Gastroesophageal sphincter (tissue), 4 donors: ENCODE results near the gene ZCCHC17. TPM values are rescaled to one million over a fixed set of nuclear protein-coding genes. Genes with fewer than 3 reads are reported as not detected.

Experiments
- ATAC-seq: fragments of 150-250 bp; one replicate; pipeline ENCODE4 v1.9.1; 2016; ENCODE audit warnings: mild to moderate bottlenecking, moderate library complexity
- H3K27ac ChIP-seq, 4 donors: fragments of 200-600 bp; sonication (generic) in 3 of 4; 1 replicate in 3 of 4; 2 replicates in 1 of 4; pipeline ENCODE4 v1.5.1; 2016 to 2019
- H3K27me3 ChIP-seq: fragments of 200-600 bp; sonication (generic); one replicate; pipeline ENCODE4 v1.5.1; 2019
- H3K36me3 ChIP-seq, 2 donors: fragments of 200-600 bp; sonication (generic); one replicate each; pipeline ENCODE4 v1.5.1; 2019; ENCODE audit warnings: control low read depth in 1 of 2
- H3K4me1 ChIP-seq, 3 donors: fragments of 200-600 bp; sonication (generic); 1 replicate in 2 of 3; 2 replicates in 1 of 3; pipeline ENCODE4 v1.5.1; 2016 to 2019; ENCODE audit warnings: control low read depth in 2 of 3
- H3K4me3 ChIP-seq, 2 donors: fragments of 200-600 bp; sonication (generic); one replicate each; pipeline ENCODE4 v1.5.1; 2019; ENCODE audit warnings: mild to moderate bottlenecking in 1 of 2, moderate library complexity in 1 of 2
- H3K9me3 ChIP-seq, 3 donors: fragments of 200-600 bp; sonication (generic); one replicate each; pipeline ENCODE4 v1.5.1; 2017 to 2019; ENCODE audit warnings: control low read depth in 2 of 3
- CTCF ChIP-seq, 4 experiments: fragments of 200-600 bp in 2 of 4; fragments of 450-650 bp in 2 of 4; sonication (generic) in 1 of 4; IDR thresholded peaks; one replicate each; pipeline ENCODE4 v1.5.1; 2017 to 2019; ENCODE audit warnings: antibody characterized with exemption in 4 of 4, mild to moderate bottlenecking in 2 of 4, moderate library complexity in 2 of 4
- EP300 ChIP-seq: sonication (generic); formaldehyde crosslinking; IDR thresholded peaks from one replicate; pipeline ENCODE4 v1.6.1; 2017; ENCODE audit warnings: antibody characterized with exemption, mild to moderate bottlenecking
- POLR2A ChIP-seq, 2 donors: fragments of 450-650 bp; IDR thresholded peaks; one replicate each; pipeline ENCODE4 v1.6.1; 2017; ENCODE audit warnings: antibody characterized with exemption in 2 of 2, mild to moderate bottlenecking in 2 of 2, moderate library complexity in 1 of 2
- POLR2AphosphoS5 ChIP-seq: sonication (generic); formaldehyde crosslinking; IDR thresholded peaks from one replicate; pipeline ENCODE4 v1.6.1; 2017; ENCODE audit warnings: antibody characterized with exemption
- WGBS, 2 donors: methylation state at CpG; one replicate each; pipeline ENCODE4 v1.1.5; 2018; ENCODE audit warnings: low coverage in 1 of 2; 5-methylcytosine and 5-hydroxymethylcytosine counted together
- total RNA-seq, 4 donors: library from RNA; depleted of rRNA; stranded (reverse); fragments of >200 nt; gene quantifications; one replicate each; pipeline ENCODE4 v1.1.0, GENCODE V29; 2016

Gene ZCCHC17
- total RNA-seq, 4 donors from 2014 or later = 25.4 to 28.7 (median 27.4) TPM

GRCh38 chr1:31393463-31393862, 96.6 kb downstream of the ZCCHC17 start:
- TF ChIP-seq POLR2AphosphoS5 (no peak), EP300 (no peak), CTCF (IDR thresholded peaks at IDR 0.05) (no peak), POLR2A (IDR thresholded peaks at IDR 0.05) (no peak)
- Histone ChIP-seq H3K4me3 (no peak overlapping the region), H3K9me3 (no peaks in the 10 kb centered on the region), H3K4me1 (peaks cover 0 to 12% (median 3%) of the 10 kb centered on the region in 3 donors), H3K27ac (no peak overlapping the region), H3K36me3 (no peaks in the 10 kb centered on the region), H3K27me3 (no peaks in the 10 kb centered on the region)
- ATAC-seq = no peak

- Histone ChIP-seq H3K27ac (no peak overlapping the region), H3K4me1 (peaks cover 0 to 12% (median 3%) of the 10 kb centered on the region in 3 donors), H3K9me3 (no peaks in the 10 kb centered on the region), H3K36me3 (no peaks in the 10 kb centered on the region), H3K27me3 (no peaks in the 10 kb centered on the region), H3K4me3 (peak overlapping the region in 1 of 2 donors; percentile 45)
- peak; percentile 74 to 94 (median 78) for TF ChIP-seq CTCF (IDR thresholded peaks at IDR 0.05)
- TF ChIP-seq POLR2A (IDR thresholded peaks at IDR 0.05) = no peak
- WGBS, 2 donors = 4 to 9% methylated on average over 6 to 14 of the region's 36 CpGs
- peak; percentile 91 for ATAC-seq
Observed at GRCh38 chr1:31394584-31395193, 97.9 kb downstream of the ZCCHC17 start.

- TF ChIP-seq CTCF (IDR thresholded peaks at IDR 0.05) (no peak), POLR2A (IDR thresholded peaks at IDR 0.05) (no peak), POLR2AphosphoS5 (no peak), EP300 (no peak)
- H3K27me3 ChIP-seq = no peaks in the 10 kb centered on the region
- H3K4me1 ChIP-seq = peaks cover 0 to 12% (median 3%) of the 10 kb centered on the region in 3 donors
- 85 to 86% methylated on average over 1 to 3 of the region's 3 CpGs for WGBS, 2 donors
- H3K4me3 ChIP-seq = no peak overlapping the region
- ATAC-seq = no peak
- H3K36me3 ChIP-seq = no peaks in the 10 kb centered on the region
- no peaks in the 10 kb centered on the region for H3K9me3 ChIP-seq
- no peak overlapping the region for H3K27ac ChIP-seq
Observed at GRCh38 chr1:31396633-31397351, 100.0 kb downstream of the ZCCHC17 start.

- no peak overlapping the region for H3K4me3 ChIP-seq
- WGBS, 2 donors = 79 to 83% methylated on average over 3 to 4 of the region's 4 CpGs
- H3K27me3 ChIP-seq = no peaks in the 10 kb centered on the region
- no peak for ATAC-seq
- TF ChIP-seq POLR2A (IDR thresholded peaks at IDR 0.05) = no peak
- no peak for TF ChIP-seq EP300
- H3K4me1 ChIP-seq = peaks cover 0 to 12% (median 3%) of the 10 kb centered on the region in 3 donors
- H3K27ac ChIP-seq = no peak overlapping the region
- no peaks in the 10 kb centered on the region for H3K36me3 ChIP-seq
- no peaks in the 10 kb centered on the region for H3K9me3 ChIP-seq
Observed at GRCh38 chr1:31397360-31398095, 100.7 kb downstream of the ZCCHC17 start.

GRCh38 chr1:31398246-31398645, 101.4 kb downstream of the ZCCHC17 start:
- no peak for ATAC-seq
- TF ChIP-seq CTCF (IDR thresholded peaks at IDR 0.05) (no peak), EP300 (no peak), POLR2A (IDR thresholded peaks at IDR 0.05) (no peak), POLR2AphosphoS5 (no peak)
- H3K36me3 ChIP-seq = no peaks in the 10 kb centered on the region
- peaks cover 0 to 12% (median 3%) of the 10 kb centered on the region in 3 donors for H3K4me1 ChIP-seq
- H3K27ac ChIP-seq = no peak overlapping the region
- no peaks in the 10 kb centered on the region for H3K9me3 ChIP-seq
- no peak overlapping the region for H3K4me3 ChIP-seq
- no peaks in the 10 kb centered on the region for H3K27me3 ChIP-seq
- 88% methylated on average over 2 of the region's 2 CpGs; no CpG with 5 or more reads in 1 of the 2 donors for WGBS, 2 donors
